IgD-negative memory B cell (primary cell): Measurements from ENCODE around the gene CFAP100. TPM values are rescaled to one million over a fixed set of nuclear protein-coding genes. Genes with fewer than 3 reads are reported as not detected.
A peak's percentile ranks its signal among the peaks of the same experiment; 100 is the strongest.

Experiments used
- H3K27ac Mint-ChIP-seq, 3 donors: one replicate each; pipeline ENCODE4 v1.8.0; 2020 to 2022; ENCODE audit warnings: mild to moderate bottlenecking in 3 of 3, mixed read lengths in 3 of 3, moderate library complexity in 1 of 3
- H3K27me3 Mint-ChIP-seq: one replicate; pipeline ENCODE4 v1.8.0; 2021; ENCODE audit warnings: mixed read lengths
- H3K36me3 Mint-ChIP-seq: one replicate; pipeline ENCODE4 v1.8.0; 2020; ENCODE audit warnings: mild to moderate bottlenecking, mixed read lengths
- H3K4me1 Mint-ChIP-seq, 3 donors: one replicate each; pipeline ENCODE4 v1.8.0; 2020 to 2022; ENCODE audit warnings: mixed read lengths in 3 of 3, mild to moderate bottlenecking in 1 of 3
- H3K4me3 Mint-ChIP-seq, 4 donors: one replicate each; pipeline ENCODE4 v1.8.0; 2020 to 2022; ENCODE audit warnings: mild to moderate bottlenecking in 4 of 4, mixed read lengths in 4 of 4, moderate library complexity in 3 of 4
- H3K9me3 Mint-ChIP-seq, 3 donors: one replicate each; pipeline ENCODE4 v1.8.0; 2020 to 2021; ENCODE audit warnings: mixed read lengths in 3 of 3, mild to moderate bottlenecking in 1 of 3
- polyA plus RNA-seq: library from polyadenylated mRNA; unstranded; fragments of 300-500 nt; fragmentation: Illumina TruSeq; gene quantifications from one replicate; pipeline ENCODE4 v1.2.3, GENCODE V29; 2021

CFAP100 gene
- polyA plus RNA-seq, 1 donor from 2014 or later, result not detected

DNA sequence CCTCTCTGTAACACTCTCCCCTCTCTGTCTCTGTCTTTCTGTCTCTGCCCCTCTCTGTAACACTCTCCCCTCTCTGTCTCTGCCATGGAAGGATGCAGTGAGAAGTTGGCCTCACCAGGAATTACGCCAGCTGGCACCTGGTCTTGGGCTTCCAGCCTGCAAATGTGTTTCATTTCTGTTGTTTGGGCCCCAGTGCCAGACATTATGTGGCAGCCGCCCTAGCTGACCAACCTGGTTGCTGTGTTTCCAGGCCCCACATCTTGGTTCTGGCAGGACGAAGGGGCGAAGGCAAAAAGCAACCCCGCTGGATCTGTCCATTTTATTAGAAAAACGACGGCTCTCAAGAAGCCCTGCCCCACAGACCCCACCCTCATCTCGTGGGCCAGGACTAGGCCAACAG, 86.2 kb downstream of the CFAP100 start:
- no peak overlapping the region for H3K4me3 Mint-ChIP-seq
- peaks cover 3% of the 10 kb centered on the region for H3K36me3 Mint-ChIP-seq
- H3K27me3 Mint-ChIP-seq, result no peaks in the 10 kb centered on the region
- H3K27ac Mint-ChIP-seq, result no peak overlapping the region
- peaks cover 0 to 6% (median 0%) of the 10 kb centered on the region in 3 donors for H3K4me1 Mint-ChIP-seq
- no peaks in the 10 kb centered on the region for H3K9me3 Mint-ChIP-seq

GRCh38 chr3:126481808-126482502, 87.2 kb downstream of the CFAP100 start:
- no peaks in the 10 kb centered on the region for H3K27me3 Mint-ChIP-seq
- peaks cover 3% of the 10 kb centered on the region for H3K36me3 Mint-ChIP-seq

DNA sequence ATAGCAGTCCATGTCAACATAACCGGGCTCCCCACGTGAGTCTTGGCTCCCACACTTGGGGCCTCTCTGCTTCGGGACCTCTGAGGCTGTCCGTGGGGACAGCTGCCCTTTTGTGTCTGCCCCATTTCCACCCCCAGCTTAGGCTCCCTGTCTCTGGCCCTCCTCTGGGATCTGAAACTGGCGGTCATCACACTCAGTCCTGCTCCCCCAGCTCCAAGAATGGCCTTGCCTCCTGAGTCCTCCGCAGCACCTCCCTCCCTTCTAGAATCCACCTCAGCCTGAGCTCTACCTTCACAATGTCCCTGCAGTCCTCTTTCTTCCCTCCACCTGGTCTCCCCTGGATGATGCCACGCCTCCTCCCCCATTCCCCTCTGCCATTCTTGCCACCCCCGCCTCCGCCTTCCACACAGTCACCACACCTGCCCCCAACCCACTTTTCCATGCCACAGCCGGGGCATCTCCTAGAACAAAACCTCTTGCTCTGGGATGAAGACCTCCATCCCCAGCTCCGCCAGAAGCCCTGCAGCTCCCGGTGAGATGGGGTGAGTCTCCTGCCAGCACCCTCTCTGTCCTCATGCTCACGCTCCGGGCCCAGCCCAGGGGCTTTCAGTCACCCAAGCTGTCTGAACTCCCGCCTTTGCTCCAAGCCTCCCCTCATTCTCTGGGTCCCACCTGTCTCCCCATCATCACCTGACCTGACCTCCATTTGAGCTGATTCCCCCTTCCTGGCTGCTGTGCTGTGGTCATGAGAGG, 88.0 kb downstream of the CFAP100 start:
- Mint-ChIP-seq H3K27me3 (no peaks in the 10 kb centered on the region), H3K9me3 (no peaks in the 10 kb centered on the region), H3K4me1 (peaks cover 0 to 8% (median 1%) of the 10 kb centered on the region in 3 donors), H3K4me3 (no peak overlapping the region), H3K27ac (no peak overlapping the region), H3K36me3 (peaks cover 1% of the 10 kb centered on the region)

More at GRCh38 chr3:126481808-126482502, 87.2 kb downstream of the CFAP100 start:
- Mint-ChIP-seq H3K9me3 (no peaks in the 10 kb centered on the region), H3K27ac (peak overlapping the region in 1 of 3 donors; percentile 80), H3K4me1 (peaks cover 0 to 5% (median 4%) of the 10 kb centered on the region in 3 donors), H3K4me3 (no peak overlapping the region)

- H3K27me3 Mint-ChIP-seq, result no peaks in the 10 kb centered on the region
- H3K9me3 Mint-ChIP-seq, result no peaks in the 10 kb centered on the region
- H3K36me3 Mint-ChIP-seq, result no peaks in the 10 kb centered on the region
- no peak overlapping the region for H3K27ac Mint-ChIP-seq
- peaks cover 0 to 8% (median 0%) of the 10 kb centered on the region in 3 donors for H3K4me1 Mint-ChIP-seq
- no peak overlapping the region for H3K4me3 Mint-ChIP-seq
Measured at GRCh38 chr3:126483321-126483761, 88.6 kb downstream of the CFAP100 start.

GRCh38 chr3:126484148-126484547, 89.4 kb downstream of the CFAP100 start:
- Mint-ChIP-seq H3K27me3 (no peaks in the 10 kb centered on the region), H3K9me3 (no peaks in the 10 kb centered on the region), H3K4me3 (peak overlapping the region in 1 of 4 donors; percentile 25), H3K36me3 (no peaks in the 10 kb centered on the region), H3K27ac (no peak overlapping the region), H3K4me1 (peaks cover 0 to 8% (median 0%) of the 10 kb centered on the region in 3 donors)

DNA sequence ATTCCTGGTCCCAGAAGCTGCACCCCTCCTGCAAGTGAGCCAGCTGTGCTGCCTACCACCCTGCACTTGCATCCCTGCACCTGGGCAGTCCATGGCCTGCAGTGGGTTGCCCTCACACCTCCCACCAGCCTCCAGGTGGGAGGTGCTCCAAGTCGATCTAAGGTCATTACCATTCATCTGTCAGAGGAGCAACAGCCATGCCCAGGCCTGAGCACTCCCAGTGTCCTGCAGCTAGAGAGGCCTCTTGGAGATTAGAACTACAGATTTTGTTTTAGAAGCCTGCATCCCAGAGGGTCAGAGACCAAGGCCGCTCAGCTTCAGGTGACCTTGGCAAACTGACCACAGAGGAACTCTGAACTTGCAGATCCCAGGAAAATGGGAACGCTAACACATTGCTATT, 90.0 kb downstream of the CFAP100 start:
- peak overlapping the region in 1 of 4 donors; percentile 25 for H3K4me3 Mint-ChIP-seq
- no peaks in the 10 kb centered on the region for H3K9me3 Mint-ChIP-seq
- peaks cover 0 to 8% (median 0%) of the 10 kb centered on the region in 3 donors for H3K4me1 Mint-ChIP-seq
- H3K27ac Mint-ChIP-seq, result no peak overlapping the region
- no peaks in the 10 kb centered on the region for H3K27me3 Mint-ChIP-seq
- no peaks in the 10 kb centered on the region for H3K36me3 Mint-ChIP-seq

DNA sequence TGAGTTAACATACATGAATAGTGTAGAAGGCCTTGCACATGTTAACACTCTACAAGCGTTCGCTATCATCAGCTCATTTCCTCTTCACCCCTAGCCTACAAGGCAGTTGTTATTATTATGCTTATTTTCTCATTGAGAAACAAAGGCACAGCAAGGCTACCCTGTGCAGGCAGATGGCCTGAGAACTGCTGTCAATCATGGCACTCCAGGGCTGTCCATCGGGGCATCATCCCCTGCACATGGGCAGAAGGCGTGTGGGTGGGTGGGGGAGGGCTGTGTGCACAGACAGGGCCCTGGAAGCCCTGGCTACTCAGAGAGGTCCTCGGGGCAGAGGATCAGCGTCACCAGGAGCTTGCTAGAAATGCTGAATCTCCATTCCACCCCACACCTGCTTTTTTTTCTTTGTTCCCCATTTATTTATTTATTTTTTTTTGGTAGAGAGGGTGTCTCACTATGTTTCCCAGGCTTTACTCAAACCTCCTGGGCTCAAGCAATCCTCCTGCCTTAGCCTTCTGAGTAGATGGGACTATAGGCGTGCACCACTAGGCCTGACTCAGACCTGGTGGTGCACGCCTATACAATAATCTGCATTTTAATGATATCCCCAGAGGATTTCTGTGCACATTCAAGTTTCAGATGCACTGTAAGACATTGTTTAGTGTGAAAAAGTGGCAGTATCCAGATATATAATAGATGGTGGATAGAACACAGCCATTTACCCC, 90.6 kb downstream of the CFAP100 start:
- Mint-ChIP-seq H3K27me3 (no peaks in the 10 kb centered on the region), H3K9me3 (no peaks in the 10 kb centered on the region), H3K36me3 (no peaks in the 10 kb centered on the region), H3K4me3 (no peak overlapping the region), H3K4me1 (peaks cover 0 to 8% (median 0%) of the 10 kb centered on the region in 3 donors), H3K27ac (no peak overlapping the region)

DNA sequence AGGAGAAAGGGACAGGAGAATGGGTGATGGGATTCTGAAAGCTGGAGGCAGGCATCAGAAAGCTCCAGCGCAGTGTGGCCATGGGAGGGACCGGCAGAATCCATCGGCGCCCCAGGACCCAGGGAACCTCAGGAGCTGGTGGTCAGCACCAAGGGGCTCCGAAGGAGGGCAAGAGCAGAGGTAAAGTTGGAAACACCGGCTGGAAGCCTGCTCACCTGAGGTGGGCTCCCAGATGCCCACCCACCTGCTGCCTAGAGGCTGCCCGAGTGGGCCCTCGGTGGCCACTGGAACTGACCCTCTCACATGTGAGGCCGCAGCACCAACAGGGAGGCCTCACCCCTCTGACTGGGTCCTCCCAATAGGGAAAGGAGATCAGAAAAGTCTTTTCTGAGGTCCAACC, 91.2 kb downstream of the CFAP100 start:
- H3K4me1 Mint-ChIP-seq, result peaks cover 0 to 8% (median 0%) of the 10 kb centered on the region in 3 donors
- no peaks in the 10 kb centered on the region for H3K27me3 Mint-ChIP-seq
- H3K9me3 Mint-ChIP-seq, result no peaks in the 10 kb centered on the region
- H3K4me3 Mint-ChIP-seq, result no peak overlapping the region
- H3K27ac Mint-ChIP-seq, result peak overlapping the region in 1 of 3 donors; percentile 21
- no peaks in the 10 kb centered on the region for H3K36me3 Mint-ChIP-seq

Other genes with a start within 250 kb of the CFAP100 start
- gene ALDH1L1, start 214.3 kb upstream of the CFAP100 start, polyA plus RNA-seq, result not detected
- gene KLF15, start 37.5 kb upstream of the CFAP100 start, polyA plus RNA-seq, result not detected
- gene ZXDC, start 81.0 kb downstream of the CFAP100 start, polyA plus RNA-seq, result 9.1 TPM
- gene UROC1, start 122.9 kb downstream of the CFAP100 start, polyA plus RNA-seq, result not detected
- gene CHST13, start 129.2 kb downstream of the CFAP100 start, polyA plus RNA-seq, result not detected
- not detected for gene C3orf22, start 164.0 kb downstream of the CFAP100 start, polyA plus RNA-seq